NK-92 (cell line): ENCODE results near the gene ECSCR.

Source experiments
- DNase-seq: peaks from one replicate; lab custom pipeline; 2025; ENCODE audit not compliant: unreplicated experiment; lab: John Stamatoyannopoulos, UW

Gene ECSCR

DNA sequence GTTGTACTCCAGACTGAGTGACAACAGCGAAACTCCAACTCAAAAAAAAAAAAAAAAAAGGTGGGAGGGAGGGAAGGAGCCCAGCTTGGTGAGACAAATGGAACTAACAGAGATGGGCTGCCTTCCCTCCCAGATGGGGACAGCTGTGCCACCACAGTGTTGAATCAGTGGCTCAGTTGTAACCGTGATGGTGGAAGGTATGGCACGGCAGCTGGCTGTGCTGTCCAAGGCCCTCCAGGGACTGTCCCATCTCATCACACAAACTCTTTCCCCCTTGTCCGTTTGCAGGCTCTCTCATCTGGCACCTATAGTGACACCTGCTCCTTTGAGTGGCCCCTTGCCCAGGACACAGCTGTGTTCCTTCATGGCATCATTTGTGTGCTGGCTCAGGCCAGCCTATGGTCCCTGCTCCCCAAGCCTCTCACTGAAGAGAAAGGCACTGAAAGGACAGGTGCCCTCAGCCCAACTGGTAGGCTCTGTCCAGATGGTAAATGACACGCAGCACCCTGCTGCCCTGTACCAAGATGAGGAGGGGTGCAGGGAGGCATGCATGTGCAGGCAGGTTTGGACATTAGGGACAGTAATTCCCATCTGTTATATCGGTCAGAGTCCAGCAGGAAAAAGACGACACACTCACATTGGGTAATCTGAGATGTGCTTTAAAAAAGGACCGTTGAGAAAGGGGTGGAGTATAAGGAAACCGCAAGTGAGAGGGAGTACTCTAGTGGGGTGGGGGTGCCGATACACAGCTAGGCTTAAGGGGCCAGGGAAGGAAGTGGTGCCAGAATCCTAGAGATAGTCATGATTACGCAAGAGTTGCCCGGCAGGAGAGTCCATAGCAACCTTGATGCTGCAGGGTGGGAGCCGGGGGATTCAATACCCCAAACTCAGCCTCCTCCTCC is 12.6 kb upstream of the ECSCR start:
- no peak for DNase-seq

DNA sequence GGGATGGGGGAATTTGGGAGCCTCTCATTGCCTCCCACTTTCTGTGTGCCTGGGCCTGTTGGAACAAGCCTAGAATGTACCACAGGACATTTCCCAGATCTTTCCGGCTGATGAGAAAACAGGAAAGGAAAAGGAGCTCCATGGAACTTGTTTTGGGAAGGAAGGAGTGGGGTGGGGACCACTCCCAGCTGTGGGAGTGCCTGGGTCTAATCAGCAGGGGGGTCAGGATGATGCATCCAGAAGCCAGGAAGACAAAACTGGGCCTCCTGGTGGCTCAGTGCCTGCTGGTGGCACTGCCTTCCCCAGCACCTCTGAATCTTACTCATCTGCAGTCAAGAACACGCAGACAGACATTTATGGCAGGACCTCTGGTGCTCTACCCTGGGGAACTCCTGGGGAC is 11.0 kb upstream of the ECSCR start:
- DNase-seq = no peak

DNA sequence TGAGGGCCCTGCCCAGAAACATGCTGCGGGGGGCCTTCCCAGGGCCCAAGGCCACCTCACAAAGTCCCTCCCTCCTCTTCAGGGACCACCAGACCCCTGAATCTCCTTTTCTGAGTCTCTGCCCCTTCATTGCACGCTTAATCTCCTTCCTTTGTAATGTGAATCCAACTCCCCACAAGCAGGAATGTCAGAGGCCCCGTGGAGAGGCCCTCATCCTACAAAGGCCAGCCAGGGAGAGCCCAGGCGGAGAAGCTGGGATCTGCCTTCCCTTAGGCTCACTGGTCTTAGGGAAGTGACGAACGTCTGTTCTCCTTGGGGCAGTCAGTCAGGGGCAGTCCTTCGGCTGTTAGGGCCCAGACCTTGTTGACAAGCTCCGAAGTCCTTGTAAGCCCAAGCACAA is 10.6 kb upstream of the ECSCR start:
- DNase-seq = no peak

DNA sequence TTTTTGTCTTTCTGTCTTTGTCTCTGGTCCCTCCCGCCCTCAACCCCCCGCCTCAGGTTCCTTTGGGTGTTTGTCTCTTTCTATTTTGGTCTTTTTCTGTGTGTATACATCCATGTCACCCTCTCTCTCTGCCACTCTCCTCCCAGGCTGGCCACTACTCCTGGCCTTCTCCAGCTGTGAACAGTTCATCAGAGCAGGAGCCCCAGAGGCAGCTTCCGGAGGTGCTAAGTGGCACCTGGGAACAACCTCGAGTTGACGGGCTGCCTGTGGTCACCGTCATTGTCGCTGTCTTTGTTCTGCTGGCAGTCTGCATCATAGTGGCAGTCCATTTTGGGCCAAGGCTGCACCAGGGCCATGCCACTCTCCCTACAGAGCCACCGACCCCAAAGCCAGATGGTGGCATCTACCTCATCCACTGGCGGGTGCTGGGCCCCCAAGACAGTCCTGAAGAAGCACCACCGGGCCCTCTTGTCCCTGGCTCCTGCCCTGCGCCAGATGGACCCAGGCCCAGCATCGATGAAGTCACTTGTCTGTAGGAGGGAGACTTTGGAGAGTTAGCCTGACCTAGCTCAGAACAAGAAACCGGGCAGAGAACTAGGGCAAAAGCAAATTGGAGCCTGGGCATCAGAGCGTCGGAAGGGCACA is 10.0 kb upstream of the ECSCR start:
- DNase-seq = no peak

- no peak for DNase-seq
Measured at GRCh38 chr5:139470821-139471300, 8.3 kb upstream of the ECSCR start, which contains the start of gene SMIM33. TSS of gene SMIM33 (plus strand) at chr5:139471004. CDS start at chr5:139471122, 118 bp downstream.

GRCh38 chr5:139468421-139468931 is 5.9 kb upstream of the ECSCR start:
- DNase-seq = no peak

DNA sequence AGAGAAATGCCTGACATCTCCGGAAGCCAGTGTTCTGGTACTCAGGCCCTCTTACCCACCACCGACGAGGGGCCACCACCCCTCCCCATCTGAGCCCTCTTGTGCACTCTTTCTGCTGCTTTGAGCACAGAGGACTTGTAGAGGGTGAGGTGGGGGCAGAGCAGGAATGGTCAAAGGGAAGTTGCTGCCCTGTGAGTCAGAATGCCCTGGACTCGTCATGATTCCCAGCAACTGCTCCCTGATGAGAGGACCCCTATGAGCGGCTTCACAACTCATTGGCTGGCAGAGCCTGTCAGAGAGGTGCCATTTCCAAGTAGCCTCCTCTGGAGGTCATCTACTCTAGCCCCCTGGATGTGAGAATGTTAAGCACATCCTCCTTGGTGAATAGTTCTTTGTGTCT is 845 bp downstream of the ECSCR start:
- no peak for DNase-seq

GRCh38 chr5:139461176-139461575 is 1.4 kb downstream of the ECSCR start:
- DNase-seq = no peak

GRCh38 chr5:139460455-139460854 is 2.1 kb downstream of the ECSCR start:
- DNase-seq = no peak

DNA sequence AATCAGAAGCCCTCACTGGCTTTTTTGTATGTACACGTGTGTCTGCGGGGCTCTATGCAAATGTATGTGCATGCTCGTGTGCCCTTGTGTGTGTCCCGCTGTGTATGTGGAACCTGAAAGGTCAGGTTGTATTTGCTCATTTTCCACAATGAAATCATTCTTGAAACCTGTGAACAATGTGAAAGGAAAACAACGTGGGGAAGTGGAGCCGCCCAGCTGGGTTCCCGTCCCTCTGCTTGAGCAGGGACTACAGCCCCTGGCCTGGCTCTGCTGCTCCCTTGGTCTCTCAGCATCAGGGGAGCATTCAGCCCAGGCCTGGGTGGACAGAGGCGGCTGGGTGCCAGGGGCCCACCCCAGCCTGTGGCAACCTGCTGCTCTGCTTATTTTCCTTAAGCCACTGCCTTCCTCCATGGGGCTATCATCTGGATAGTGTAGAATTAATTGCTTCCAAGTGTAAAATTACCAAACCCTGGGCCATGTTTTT is 3.0 kb downstream of the ECSCR start:
- DNase-seq = no peak

GRCh38 chr5:139458580-139459407 is 3.7 kb downstream of the ECSCR start:
- no peak for DNase-seq

GRCh38 chr5:139457653-139458306 is 4.8 kb downstream of the ECSCR start:
- no peak for DNase-seq

DNA sequence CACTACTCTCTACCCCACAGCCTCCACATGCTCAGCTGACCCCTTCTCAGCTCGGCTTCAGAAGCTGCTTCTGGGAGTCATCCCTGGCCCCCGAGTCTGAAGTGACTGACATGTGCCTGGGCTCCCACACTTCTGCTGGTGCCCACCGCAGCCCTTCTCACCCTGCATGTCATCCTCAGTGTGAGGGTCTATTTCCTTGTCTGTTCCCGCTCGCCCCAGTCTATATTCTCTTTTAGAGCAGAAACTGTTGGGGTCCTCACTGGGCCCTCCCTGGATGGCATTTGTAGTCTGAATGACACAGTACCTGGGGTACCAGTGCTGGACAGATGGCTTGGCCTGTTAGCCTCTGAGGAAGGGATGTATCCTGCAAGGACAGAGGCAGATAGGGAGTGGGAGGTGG is 5.3 kb downstream of the ECSCR start:
- DNase-seq = no peak

DNA sequence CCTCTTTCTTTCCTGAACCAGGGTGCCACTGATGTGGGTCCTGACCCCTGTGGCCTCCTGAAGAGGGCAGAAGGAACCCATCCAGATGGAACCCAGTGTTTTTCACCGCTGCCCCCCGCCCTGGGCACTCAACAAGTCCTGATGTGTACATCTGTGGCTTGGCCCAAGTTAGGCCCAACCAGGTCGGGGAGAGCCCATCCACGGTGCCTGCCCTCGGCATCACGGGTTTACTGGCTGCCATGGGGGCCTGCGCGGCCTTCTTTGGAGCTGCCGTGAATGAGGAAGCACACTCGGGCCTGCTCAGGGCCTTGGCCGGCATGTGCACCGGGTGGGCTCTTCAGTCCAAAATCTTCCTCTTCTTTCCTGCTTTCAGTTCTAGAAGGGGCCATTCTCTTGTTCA is 5.8 kb downstream of the ECSCR start:
- DNase-seq = no peak

GRCh38 chr5:139454568-139455290 is 7.8 kb downstream of the ECSCR start:
- no peak for DNase-seq

DNA sequence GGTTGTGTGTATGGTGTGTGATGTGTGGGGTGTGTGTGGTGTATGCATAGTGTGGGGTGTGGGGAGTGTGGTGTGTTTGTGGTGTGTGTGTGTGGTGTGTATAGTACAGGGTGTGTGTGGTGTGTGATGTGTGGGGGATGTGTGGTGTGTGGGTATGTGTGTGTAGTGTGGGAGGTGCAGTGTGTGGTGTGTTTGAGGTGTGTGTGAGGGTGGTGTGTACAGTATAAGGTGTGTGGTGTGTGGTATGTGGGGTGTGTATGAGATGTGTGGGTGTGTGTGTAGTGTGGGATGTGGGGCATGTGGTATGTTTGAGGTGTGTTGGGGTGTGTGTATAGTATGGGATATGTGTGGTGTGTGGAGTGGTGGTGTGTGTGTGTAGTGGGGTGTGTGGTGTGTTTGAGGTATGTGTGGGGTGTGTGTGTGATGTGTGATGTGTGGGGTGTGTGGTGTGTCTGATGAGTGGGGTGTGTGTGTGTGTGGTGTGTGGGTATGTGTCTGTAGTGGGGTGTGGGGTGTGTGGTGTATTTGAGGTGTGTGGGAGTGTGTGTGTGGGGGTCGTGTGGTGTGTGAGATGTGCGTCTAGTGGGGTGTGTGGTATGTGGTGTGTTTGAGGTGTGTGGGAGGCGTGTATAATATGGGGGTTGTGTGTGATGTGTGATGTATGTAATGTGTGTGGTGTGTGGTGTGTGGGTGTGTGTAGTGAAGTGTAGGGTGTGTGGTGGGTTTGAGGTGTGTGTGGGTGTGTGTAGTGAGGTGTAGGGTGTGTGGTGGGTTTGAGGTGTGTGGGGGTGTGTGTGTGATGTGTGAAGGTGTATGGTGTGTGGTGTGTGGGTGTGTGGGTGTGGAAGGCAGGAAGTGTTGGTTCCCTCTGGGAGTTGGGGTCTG is 8.6 kb downstream of the ECSCR start:
- no peak for DNase-seq

DNA sequence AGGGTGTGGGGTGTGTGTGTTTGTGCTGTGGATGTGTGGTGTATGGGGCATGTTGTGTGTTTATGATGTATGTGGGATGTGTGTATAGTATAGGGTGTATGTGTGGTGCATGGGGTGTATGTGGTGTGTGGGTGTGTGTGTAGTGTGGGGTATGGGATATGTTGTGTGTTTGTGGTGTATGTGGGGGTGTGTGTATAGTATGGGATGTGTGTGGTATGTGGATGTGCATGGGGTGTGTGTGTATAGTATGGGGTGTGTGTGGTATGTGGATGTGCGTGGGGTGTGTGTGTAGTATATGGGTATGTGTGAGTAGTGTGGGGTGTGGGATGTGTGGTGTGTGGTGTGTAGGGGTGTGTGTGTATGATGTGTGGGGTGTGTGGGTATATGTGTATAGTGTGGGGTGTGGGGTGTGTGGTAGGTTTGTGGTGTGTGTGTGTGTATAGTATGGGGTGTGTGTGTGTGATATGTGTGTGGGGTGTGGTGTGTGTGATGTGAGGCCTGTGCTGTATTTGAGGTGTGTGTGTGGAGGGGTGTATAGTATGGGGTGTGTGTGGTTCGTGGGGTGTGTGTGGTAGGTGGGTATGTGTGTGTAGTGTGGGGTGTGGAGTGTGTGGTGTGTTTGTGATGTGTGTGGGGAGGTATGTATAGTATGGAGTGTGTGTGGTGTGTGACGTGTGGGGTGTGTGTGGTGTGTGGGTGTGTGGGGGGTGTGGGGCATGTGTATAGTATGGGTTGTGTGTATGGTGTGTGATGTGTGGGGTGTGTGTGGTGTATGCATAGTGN is 10.5 kb downstream of the ECSCR start:
- DNase-seq = no peak

- DNase-seq = no peak
Measured at GRCh38 chr5:139451176-139451575, 11.4 kb downstream of the ECSCR start.
